ENCODE results near the gene ITGB1.
A peak's percentile ranks its signal among the peaks of the same experiment; 100 is the strongest.

Gene ITGB1

DNA sequence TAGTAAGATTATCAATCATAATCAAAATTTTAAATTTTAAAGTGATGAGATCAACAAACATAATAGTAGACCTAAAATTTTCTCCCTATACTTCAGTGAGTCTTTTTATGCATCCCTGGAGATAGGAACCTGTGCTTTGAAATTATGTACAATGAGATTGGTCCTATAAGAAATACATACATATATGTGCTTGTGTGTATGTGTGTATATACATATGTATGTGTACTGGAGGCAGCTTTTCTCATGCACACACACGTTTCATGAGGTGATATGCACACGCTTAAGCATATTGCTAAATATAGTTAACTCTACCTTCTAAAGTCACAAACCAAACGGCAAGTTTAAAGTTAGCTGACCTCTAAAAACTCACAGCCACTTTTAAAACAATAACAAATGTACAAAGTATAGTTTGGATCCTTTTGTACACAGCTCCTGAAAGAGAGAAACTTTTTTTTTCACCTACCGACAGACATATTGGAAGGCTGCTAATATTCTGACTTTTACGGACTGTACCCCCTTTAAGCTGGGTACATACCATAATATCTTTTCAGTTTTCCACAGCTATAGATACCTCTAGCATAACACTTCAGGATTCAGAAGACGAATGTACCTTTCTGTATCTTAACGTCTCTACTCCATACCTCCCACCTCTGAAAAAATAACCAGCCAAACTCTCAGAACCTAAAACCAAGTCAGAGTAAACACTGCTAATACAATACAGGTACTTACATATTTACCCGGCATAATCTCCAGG, 3.3 kb downstream of the ITGB1 start:
- no peak for DNase-seq

DNA sequence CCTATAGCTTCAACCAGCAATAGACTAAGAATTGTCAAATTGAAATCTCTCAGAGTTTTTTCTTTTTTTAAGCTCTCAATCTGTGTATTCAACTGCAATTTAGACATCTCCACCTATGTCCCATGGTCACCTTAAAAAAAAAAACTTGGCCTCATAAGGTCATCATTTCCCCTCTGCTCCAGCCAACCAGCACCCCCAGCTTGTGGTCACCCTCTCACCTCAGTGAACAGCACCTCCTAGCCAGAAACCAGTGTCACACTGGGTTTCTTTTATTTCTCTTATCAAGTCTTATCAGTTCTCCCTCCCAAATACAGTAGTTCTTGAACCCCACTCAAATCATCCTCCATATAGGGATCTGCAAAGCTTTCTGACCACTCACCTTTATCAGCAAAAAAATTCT, 4.0 kb downstream of the ITGB1 start:
- no peak for DNase-seq

DNA sequence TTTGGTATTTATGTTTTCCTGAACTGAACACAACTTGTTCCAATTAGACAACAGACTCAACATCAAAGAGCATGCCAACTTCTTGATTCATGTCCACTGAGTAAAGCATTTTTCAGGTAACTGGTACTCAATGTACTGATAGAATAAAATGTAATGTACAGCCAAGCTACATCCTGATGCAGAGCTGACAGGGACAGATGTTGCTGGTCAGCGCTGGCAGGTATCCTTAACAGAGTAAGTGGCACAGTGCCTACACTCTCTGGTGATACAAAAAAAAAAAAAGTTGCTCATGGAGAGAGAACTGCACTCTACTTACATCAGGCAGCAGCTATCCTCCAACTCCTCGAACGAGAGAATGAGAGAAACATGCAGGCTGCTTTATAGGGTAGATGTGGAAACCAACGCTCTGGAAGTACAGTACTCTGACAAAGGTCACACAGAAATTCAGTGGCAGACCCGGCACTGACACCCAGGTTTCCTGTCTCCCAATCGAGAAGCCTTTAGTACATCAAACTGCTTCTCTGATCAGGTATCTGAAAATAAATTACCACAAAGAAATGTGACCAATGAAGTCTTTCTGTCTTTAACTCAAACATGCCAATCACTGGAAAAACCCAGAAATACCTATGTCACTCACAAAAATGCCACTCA, 4.6 kb downstream of the ITGB1 start:
- no peak for DNase-seq

DNA sequence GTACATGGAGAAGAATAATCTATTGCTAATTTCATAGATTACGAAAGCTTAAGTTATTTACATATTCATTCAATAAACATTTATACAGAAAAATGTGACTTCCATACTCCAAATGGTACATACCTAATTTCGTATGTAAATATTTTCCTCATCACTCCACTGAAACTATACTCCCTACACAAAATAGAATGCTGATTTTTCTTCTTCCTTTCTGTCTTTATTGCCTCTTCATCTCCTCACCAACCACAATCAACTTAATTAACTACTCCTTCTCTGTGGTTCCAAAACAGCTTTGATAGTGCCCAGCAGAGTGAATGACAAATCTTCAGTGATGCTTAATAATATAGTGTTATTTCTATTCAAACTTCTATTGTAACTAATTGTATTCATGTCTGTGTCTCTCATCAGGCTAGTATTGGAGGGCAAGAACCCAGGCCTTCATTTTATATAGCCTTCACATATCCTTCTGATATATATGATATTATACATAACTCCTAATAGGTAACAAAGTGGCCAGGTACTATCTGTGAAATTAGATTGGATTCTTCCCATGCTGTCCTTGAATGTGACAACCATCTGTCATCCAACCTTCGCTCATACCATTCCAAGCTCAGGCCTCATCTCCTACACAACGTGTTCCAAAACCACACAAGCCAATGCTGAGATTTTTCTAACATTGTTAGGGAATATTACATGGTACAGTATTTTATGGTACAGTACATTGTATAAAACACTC, 5.3 kb downstream of the ITGB1 start:
- no peak for DNase-seq

DNA sequence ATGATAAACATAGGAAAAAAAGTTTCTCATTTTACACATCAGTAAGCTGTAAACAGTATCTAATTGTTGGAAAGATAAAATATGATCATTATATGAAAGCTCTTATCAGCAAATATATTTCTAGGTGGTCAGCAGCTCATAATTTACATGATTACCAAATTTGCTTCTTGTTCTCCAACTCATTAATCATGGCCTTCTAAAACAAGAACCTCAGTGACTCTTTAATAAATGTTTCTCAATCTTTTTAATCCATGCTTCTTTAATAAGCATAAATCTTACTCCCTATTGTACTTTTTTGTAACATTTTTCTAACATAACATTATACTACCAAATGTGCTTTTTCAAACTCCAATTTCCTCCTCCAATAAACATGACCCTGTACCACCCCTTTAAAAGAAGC, 5.9 kb downstream of the ITGB1 start:
- no peak for DNase-seq

DNA sequence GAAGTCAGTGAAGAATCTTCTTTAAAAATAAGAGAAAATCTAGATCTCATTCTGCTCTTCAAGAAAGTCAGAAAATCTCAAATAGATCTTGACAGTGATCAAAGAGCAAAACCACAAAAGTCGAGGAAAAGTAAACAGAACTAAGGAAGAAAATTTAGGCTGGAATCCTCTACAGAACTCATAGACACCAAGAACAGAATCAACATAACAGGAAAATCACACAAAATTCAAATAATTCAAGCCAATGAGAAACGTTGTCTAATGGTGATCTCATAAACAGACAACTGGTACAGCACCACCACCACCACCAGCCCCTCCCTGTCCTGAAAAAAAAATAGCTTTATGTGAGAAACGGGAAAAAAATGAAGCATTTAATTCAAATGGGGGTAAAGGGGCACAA, 6.9 kb downstream of the ITGB1 start:
- no peak for DNase-seq

DNA sequence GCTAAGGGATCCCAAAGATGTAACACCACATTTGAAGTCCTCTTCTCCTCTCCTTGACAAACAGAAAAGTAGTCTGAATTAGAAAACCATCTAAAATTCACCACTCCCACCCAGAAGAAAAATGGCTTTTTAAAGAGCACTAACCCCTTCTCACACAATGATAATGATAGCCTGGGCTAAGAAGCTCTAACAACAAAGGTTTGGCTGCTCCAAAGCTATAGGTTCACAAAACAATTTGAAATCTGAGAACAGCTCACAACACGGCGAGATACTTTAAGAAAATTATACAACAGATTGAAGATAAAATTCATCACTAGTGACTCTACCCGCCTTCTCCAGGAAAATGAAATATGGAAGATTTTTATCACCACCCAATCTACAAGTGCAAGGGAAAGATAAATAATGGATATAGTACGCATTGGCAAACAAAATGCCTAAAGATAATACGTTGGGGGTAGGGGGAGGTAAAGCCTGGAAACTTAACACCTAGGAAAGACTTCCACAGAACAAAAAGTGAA, 7.4 kb downstream of the ITGB1 start:
- no peak for DNase-seq

DNA sequence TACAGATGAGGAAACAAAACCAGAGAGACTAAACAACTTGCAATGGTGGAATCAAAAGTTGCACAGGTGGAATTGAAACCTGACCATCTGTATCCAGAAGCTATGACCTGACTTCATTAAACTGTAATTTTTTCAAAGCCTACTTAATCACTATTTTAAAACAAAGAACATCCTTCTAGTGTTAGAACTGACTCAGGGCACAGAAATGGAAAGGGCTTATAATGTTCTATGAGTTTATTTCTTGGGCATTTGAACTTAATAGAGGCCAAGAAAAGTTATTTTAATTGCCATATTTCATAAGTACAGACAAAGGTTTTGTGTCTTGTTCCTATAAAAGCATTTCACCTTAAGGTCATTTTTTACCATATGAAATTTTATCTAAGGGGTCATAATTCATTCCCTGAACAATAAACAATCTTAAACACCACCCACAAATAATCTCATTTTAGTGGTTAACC, 8.8 kb downstream of the ITGB1 start:
- no peak for DNase-seq

DNA sequence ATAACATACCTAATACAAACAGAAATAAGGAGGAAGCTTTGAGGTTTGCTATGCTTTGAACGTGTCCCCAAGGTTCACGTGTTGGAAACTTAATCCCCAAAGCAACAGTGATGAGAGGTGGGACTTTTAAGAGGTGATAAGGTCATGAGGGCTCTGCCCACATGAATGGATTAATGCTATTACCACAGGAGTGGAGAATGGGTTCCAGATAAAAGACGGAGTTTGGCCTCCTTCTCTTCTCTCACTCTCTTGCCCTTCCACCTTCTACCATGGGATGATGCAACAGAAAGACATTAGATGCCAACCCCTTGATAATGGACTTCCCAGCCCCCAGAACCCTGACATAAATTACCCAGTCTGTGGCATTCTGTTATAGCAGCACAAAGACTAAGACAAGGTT, 9.6 kb downstream of the ITGB1 start:
- no peak for DNase-seq

DNA sequence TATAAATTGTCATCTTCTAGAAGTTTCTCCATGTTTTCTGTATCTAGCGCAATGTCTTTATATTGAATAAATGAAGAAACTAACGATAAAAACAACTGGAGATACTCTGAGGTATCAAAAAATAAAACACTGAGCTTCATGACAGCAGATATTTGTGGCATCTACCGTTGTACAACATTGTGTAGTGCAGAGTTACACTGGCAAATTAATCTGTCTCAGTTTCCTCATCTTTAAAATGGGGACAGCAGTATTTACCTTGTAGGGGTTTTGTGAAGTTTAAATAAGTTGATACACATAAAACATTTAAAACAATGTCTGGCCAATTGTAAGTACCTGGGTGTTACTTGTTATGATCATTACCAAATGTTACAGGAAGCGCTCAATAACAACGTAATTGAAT, 10.4 kb downstream of the ITGB1 start:
- no peak for DNase-seq

DNA sequence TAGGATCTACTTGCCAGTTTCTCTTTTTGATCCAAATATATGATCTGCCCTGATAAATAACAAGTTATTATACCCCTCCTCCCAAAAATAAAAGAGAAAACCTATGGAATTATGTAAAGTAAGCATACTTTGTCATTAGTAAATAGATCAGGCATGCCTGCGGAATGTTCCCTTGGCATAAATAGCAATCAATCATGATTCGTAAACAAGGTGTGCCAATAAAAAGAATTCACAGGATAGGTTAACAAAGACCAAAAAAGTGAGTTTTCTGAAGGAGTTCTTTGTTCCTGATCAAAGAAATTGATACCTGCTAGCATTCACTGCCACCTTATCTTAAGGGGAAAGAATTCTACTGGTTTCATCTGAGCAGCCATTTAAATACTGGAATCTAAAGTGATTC, 11.9 kb downstream of the ITGB1 start:
- DNase-seq: no peak

DNA sequence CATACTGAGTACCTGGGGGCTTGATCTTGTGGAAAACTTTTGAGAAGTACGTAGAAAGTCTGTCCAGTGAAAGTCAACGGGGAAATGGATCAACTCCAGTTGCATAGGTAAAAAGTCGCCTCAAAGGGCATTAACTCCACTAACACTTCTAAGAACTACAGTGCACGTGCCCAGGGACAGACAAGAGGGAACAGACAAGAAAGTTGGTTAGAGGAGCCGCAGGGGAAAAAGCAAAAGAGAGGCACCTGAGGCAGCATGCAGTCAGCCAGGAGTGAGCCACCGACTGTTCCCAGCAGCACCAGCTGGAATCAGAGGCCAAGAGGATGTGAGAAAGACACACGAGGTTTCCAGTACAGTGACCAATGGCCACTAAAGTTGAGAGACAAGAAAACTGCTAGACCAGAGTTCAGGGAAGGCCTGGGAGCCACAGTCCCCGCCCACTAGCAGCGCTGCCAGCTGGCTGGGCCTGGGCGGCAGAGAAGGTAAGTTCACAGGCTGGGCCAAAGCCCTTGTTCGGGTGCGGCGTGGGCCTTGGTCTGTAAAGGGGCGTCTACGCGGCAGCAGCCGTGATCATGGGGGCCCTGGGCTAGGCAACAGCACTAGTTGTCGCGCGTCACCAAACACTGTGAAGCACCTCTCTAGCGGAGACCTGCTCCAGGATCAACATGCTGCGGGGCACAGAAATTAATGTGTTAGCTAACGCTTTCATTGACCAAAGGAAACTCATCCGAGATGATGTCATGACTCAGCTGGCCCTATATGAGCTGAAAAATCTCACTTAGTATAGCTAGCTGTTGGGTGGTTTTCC, 14.0 kb downstream of the ITGB1 start:
- DNase-seq: no peak

DNA sequence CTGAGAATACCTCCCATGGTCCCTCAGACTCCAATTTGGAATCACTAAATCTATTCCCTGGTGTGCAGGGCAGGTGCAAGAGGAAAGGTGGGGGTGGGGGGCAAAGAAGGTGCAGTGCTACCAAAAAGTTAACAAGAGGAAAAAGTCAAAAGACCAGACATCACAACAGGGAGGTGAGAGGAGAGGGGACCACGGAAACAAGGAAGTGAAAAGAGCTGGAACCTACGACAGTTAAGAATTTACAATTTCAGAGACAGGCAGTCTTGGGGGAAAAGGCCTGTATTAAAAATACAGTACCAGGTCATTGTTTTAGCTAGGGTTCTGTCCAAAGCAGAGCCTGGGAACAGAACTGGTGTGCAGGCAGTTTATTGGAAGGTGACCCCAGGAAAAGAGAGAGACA, 14.6 kb downstream of the ITGB1 start:
- no peak for DNase-seq

DNA sequence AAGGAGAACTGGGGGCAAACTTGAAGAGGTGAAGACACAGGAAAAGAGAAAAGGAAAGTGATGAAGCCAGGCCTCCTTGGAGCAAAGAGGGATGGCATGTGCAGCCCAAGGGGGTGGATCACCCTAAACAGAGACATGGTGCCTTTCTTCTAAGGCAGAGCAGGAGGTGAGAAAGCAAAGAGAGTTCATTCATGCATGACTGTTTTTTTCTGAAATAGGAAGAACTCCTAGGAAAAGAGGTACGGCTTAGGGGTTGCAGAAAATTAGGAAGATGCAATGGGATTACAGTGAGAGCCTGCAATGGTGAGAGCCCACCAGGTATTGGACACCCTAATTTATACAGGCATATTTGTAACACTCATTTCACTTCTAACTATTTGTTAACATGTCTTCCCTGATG, 15.9 kb downstream of the ITGB1 start:
- DNase-seq: no peak

DNA sequence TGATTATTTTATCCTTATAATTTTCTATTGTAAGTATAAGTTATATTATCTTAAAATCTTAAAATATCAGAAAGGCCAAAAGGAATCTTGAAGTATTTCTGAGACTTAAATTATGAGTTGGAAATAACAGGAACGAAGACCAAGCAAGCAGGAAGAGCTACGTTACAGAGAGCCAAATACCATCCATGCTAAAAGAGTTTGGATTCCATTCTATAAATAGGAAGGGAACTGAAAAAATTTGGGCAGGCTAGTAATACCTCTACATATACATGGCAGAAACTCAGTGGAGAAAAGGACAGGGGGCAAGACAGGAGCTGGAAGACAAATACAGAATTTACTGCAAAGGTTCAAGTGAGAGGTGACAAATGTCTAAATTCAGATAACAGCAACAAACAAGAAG, 16.7 kb downstream of the ITGB1 start:
- DNase-seq: no peak

DNA sequence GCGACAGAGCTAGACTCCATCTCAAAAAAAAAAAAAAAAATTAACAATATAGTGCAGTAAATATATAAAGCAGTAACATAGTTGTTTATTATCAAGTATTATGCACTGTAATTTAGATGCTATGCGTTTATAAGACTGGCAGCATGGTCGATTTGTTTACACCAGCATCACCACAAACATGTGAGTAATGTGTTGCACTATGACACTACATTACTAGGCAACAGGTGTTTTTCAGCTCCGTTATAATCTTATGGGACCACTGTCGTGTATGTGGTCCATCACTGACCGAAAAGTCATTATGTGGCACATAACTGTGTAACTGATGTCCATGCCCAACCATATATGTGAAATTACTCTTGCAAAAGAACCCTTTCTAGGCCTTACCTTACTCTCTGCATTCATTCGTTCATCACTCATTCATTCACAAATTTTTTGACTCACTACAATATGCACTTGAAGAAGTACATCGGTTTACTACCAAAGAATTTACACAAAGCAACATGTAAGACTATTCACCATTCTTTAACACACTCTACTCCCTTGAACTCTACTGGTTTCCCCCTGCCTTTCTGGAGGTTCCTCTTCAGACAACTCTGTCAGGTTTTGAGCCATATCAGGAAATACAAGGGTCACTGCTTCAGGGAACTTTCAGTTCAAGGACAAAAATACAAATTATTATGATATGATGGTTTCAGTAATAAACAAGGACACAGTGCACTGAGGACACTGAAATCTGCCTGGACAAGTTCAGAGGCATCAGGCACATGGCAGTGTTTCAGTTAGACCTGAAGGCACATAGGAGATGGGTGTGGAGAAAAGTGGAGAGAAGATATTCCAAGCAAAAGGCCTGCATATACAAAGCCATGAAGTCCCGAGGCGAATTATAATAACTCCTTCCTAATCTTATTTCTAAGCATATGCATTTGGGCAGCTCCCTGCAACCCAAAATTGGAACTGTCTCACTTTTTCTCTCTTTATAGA, 17.4 kb downstream of the ITGB1 start:
- DNase-seq: no peak

DNA sequence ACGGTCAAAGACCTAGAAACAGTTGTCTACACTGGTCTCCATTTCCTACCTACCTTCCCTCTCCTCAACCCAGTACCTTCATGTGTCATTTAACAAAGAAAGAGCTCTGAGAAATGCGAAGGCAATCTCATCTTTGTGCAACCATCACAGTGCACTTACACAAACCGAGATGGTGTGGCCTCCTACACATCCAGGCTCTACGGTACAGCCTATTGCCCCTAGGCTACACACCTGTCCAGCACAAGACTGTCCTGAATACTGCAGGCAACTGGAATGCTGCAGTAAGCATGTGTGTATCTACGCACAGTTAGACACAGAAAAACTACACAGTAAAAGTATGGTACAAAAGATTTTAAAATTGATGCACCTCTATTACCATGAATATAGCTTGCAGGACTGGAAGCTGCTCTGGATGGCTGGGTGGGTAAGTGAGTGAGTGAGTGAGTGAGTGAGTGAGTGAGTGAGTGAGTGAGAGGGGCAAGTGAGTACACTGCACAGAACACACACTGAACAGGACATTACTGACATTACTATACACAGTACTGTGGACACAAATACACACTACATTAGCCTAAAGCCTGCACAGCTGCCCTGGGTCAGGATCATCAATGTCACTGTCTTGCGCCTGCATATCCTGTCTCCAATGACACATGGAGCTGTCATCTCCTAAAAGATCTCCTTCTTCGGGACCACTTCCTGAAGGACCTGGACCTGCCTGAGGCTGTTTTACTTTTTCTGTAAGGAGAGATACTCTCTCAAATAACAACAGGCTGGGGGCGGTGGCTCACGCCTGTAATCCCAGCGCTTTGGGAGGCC, 18.5 kb downstream of the ITGB1 start:
- DNase-seq: no peak

DNA sequence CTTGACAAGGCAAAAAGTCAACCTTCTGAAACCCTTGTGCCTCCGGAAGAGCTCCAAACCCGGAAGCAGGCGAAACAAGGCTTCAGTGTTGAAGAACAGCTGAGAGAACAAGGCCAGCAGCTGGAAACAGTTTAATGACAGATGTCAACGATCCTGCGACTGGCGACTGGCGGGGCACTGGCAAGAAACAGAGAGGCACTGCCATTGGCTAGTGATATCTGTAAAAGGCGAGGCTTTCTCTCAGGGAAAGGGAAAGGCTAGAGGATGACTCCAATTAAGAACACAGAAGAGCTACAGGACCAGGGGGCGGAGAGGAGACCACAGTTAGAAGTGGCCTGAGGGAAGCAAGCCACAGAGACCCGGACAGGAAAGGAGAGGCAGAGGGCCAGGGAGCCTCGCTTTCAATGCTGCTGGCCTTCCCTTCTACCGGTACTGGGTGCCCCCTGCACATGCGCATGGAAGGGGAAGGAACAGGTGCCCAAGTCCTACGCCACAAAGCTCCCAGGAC, 19.4 kb downstream of the ITGB1 start:
- no peak for DNase-seq

DNA sequence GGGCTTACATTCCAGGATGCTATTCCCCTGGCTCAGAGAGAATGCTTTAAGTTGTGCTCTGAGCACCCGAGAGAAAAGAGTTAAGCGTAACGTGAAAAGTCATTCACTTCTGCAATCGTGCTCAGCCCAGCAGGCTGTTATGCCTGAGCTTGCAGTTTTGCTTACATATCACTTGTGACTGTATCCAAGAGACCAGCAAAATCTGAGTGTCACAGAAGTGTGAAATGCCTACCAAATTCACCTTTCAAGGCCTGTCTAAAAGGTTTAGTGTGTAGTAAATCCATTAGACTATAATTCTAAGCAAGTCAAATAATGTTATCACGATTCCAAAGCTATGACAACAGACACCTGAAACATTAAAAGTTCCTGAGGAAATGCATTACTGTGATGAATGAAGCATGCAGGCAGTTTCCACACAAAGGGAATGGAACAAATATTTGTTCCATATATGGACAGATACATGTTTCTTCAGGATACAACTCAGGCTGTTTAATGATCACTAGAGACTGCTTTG, 20.1 kb downstream of the ITGB1 start:
- DNase-seq: peak; percentile 62

DNA sequence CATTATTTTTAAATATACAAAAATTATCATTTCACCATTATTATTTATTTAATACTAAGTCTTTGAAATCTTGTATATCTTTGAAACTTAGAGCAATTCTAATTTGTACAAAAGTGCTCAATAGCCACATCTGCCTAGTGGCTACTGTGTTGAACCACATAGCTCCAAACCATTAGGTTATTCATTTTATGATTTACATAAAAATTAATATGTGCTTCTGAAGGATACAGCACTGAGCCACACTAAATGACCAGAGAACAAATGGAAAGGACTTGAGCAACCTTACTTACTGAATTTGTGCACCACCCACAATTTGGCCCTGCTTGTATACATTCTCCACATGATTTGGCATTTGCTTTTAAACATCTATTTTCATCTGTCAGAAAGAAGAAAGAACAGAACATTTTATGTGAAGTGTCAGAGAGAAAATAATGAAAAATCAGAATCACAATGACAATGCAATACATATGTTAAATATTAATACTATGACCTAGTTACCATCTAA, 25.8 kb downstream of the ITGB1 start:
- DNase-seq: no peak
